ENCODE results near the gene FAHD1.
A peak's percentile ranks its signal among the peaks of the same experiment; 100 is the strongest.

Gene FAHD1

GRCh38 chr16:1826691-1827573 lies at the start of gene FAHD1, which contains the start of gene HAGH:
Gene FAHD1, plus strand, starts transcription at chr16:1827206. Its CDS starts 33 bp downstream, at chr16:1827239.
Gene HAGH, minus strand, starts transcription at chr16:1826825. Its CDS starts 38 bp downstream, at chr16:1826787.
- DNase-seq, result peak; percentile 10 to 66

GRCh38 chr16:1777375-1778199 lies 49.4 kb upstream of the FAHD1 start:
- DNase-seq, result no peak

- DNase-seq, result no peak
Observed at GRCh38 chr16:1778200-1779179, 48.5 kb upstream of the FAHD1 start.

GRCh38 chr16:1779234-1779701 lies 47.7 kb upstream of the FAHD1 start:
- no peak for DNase-seq

GRCh38 chr16:1779741-1780676 lies 47.0 kb upstream of the FAHD1 start:
- DNase-seq, result no peak

GRCh38 chr16:1780677-1781072 lies 46.3 kb upstream of the FAHD1 start:
- DNase-seq, result no peak

GRCh38 chr16:1781254-1781653 lies 45.8 kb upstream of the FAHD1 start:
- no peak for DNase-seq

GRCh38 chr16:1781758-1782407 lies 45.1 kb upstream of the FAHD1 start:
- no peak for DNase-seq

- DNase-seq, result peak; percentile 98 to 99
Observed at GRCh38 chr16:1782408-1783264, 44.4 kb upstream of the FAHD1 start, which contains the start of the genes NUBP2 and SPSB3. Gene NUBP2, plus strand, starts transcription at chr16:1782960. Its CDS starts 61 bp downstream, at chr16:1783021. Gene SPSB3, minus strand, starts transcription at chr16:1782571. Its CDS starts 1,088 bp downstream, at chr16:1781483.

GRCh38 chr16:1784977-1785845 lies 41.8 kb upstream of the FAHD1 start:
- DNase-seq, result no peak

- DNase-seq, result no peak
Observed at GRCh38 chr16:1785846-1786170, 41.2 kb upstream of the FAHD1 start.

GRCh38 chr16:1786242-1787055 lies 40.6 kb upstream of the FAHD1 start:
- DNase-seq, result no peak

- DNase-seq, result no peak
Observed at GRCh38 chr16:1787056-1787321, 40.0 kb upstream of the FAHD1 start.

GRCh38 chr16:1787322-1788094 lies 39.5 kb upstream of the FAHD1 start:
- no peak for DNase-seq

- no peak for DNase-seq
Observed at GRCh38 chr16:1788095-1788707, 38.8 kb upstream of the FAHD1 start.

GRCh38 chr16:1788708-1789100 lies 38.3 kb upstream of the FAHD1 start:
- no peak for DNase-seq

GRCh38 chr16:1789643-1790045 lies 37.4 kb upstream of the FAHD1 start:
- DNase-seq, result no peak
